Measurements from ENCODE around the gene SLC28A1.

DNA sequence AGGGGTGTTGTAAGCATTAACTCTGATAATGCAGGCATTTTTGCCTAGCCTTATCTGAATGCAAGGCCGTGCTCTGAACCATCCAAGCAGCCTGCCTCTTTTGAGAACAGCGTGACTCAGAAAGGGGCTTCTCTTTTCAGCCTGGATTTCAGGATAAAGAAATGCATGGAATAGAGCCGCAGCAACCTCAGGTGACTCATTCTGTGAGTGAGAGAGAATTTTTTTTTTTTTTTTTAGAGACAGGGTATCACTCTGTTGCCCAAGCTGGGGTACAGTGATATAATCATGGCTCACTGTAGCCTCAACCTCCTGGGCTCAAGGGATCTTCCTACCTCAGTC lies 76.6 kb downstream of the SLC28A1 start:
- TF ChIP-seq POLR2A (IDR thresholded peaks at IDR 0.05): no peak
- TF ChIP-seq, protein P1, sequence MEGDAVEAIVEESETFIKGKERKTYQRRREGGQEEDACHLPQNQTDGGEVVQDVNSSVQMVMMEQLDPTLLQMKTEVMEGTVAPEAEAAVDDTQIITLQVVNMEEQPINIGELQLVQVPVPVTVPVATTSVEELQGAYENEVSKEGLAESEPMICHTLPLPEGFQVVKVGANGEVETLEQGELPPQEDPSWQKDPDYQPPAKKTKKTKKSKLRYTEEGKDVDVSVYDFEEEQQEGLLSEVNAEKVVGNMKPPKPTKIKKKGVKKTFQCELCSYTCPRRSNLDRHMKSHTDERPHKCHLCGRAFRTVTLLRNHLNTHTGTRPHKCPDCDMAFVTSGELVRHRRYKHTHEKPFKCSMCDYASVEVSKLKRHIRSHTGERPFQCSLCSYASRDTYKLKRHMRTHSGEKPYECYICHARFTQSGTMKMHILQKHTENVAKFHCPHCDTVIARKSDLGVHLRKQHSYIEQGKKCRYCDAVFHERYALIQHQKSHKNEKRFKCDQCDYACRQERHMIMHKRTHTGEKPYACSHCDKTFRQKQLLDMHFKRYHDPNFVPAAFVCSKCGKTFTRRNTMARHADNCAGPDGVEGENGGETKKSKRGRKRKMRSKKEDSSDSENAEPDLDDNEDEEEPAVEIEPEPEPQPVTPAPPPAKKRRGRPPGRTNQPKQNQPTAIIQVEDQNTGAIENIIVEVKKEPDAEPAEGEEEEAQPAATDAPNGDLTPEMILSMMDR (IDR thresholded peaks at IDR 0.05): no peak

Data from ovary (tissue), 3 donors.